ENCODE data around the gene GGNBP2. TPM values are rescaled to one million over a fixed set of nuclear protein-coding genes. Genes with fewer than 3 reads are reported as not detected.

GGNBP2 gene
- total and polyA plus RNA-seq, 2 of the 8 experiments (the other 6 are each of a cell fraction or from before 2014, with no cell fraction given), result 29.2 to 35.8 TPM

DNA sequence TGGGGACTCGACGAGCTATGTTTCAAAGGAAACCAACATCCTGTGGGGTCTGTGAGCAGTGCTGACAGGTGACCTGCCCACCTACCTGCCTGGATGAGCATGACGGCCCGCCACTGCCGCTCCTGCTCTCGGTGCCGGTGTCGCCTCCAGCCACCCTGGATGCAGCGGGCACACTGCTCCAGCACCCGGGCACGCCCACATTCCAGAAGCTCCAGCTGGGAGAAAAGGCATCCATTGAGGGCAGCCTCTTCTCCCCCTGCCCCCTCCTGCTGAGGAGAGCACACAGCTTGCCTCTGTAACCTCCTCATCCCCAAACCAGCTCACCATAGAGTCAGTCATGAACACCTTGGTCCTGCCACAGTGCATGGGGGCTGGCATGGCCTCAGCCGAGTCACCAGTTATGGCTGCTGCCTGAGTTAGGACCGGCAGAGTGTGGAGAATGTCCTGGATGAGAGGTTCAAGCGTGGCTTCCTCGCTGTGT lies 43.9 kb upstream of the GGNBP2 start:
- H2BK120ac ChIP-seq (replicated peaks; ENCODE audit: low read depth, low read length), result no peak overlapping the region
- H2AFZ ChIP-seq (ENCODE audit: low read length), result no peak overlapping the region
- no peaks in the 10 kb centered on the region for H3K79me2 ChIP-seq (ENCODE audit: control insufficient read depth in 1 of 2, insufficient read depth in 2 of 2, low read length in 2 of 2)
- no peaks in the 10 kb centered on the region for H3K9me3 ChIP-seq (ENCODE audit: insufficient read depth in 2 of 2, low read depth in 1 of 2, low read length in 1 of 2)
- H3K4me2 ChIP-seq (ENCODE audit: insufficient read depth in 1 of 2, low read depth in 2 of 2, low read length in 2 of 2), result no peak overlapping the region
- no peak overlapping the region for H2BK12ac ChIP-seq (ENCODE audit: low read depth, low read length)
- no peak overlapping the region for H2AK5ac ChIP-seq (ENCODE audit: low read depth, low read length)
- H3K79me1 ChIP-seq (ENCODE audit: low read depth, low read length), result no peaks in the 10 kb centered on the region
- no peak overlapping the region for H3K18ac ChIP-seq (ENCODE audit: extremely low read depth, low read length)
- H3K23me2 ChIP-seq (ENCODE audit: low read depth, low read length), result 0 out of 2 replicates have a peak, but pooled peaks cover 3% of the 10 kb centered on the region
- no peak overlapping the region for H3K27ac ChIP-seq (ENCODE audit: low read depth, low read length)
- no peaks in the 10 kb centered on the region for H3K27me3 ChIP-seq (replicated peaks in 1 of 4; ENCODE audit: control insufficient read depth in 3 of 4, extremely low read depth in 1 of 4, insufficient read depth in 3 of 4, low read length in 3 of 4)
- ChIA-PET CTCF (ENCODE audit: partially characterized antibody) (no interaction called here), POLR2A (ENCODE audit: partially characterized antibody) (interaction anchor here (0.9 to 12.5 kb wide), 6 partner anchors 9 to 33 kb away, joined by 3 to 205 read pairs (median 6); partner anchors contain the start of gene MYO19)
- H4K20me1 ChIP-seq (replicated peaks in 1 of 2; ENCODE audit: control insufficient read depth in 1 of 2, insufficient read depth in 2 of 2, low read length in 2 of 2), result peaks cover 8 to 13% of the 10 kb centered on the region in 2 experiments
- H3K4ac ChIP-seq (replicated peaks; ENCODE audit: insufficient read length, low read depth, low read length), result no peak overlapping the region
- no peaks in the 10 kb centered on the region for H3K4me1 ChIP-seq (replicated peaks in 1 of 4; ENCODE audit: control insufficient read depth in 3 of 4, insufficient read depth in 4 of 4, low read length in 3 of 4)
- FAIRE-seq (no peak), DNase-seq (ENCODE audit: low read depth in 1 of 2, low spot score in 2 of 2) (no peak)
- H4K8ac ChIP-seq (ENCODE audit: extremely low read depth, insufficient read depth, low read length), result no peak overlapping the region
- H3K56ac ChIP-seq (replicated peaks; ENCODE audit: insufficient read length, low read depth, low read length), result no peak overlapping the region
- TF ChIP-seq TBP (IDR thresholded peaks at IDR 0.05; ENCODE audit: low read depth, low read length) (no peak), SIN3A (conservative IDR thresholded peaks at IDR 0.05 in 1 of 2, IDR thresholded peaks at IDR 0.05 in 1 of 2; ENCODE audit: low read depth in 1 of 2, low read length in 2 of 2) (no peak), CTBP2 (IDR thresholded peaks at IDR 0.05; ENCODE audit: borderline replicate concordance, insufficient read depth, insufficient read length, low read length) (no peak), CHD2 (IDR thresholded peaks at IDR 0.05; ENCODE audit: low read length) (no peak), RXRA (IDR thresholded peaks at IDR 0.05; ENCODE audit: insufficient read depth, low read depth, low read length) (no peak), EGR1 (IDR thresholded peaks at IDR 0.05; ENCODE audit: borderline replicate concordance, low read depth, low read length) (no peak), RNF2 (IDR thresholded peaks at IDR 0.05; ENCODE audit: borderline replicate concordance, low read depth, low read length, missing control alignments, poor library complexity, severe bottlenecking) (no peak), SIX5 (IDR thresholded peaks at IDR 0.05; ENCODE audit: low read depth, low read length) (no peak)
- TF ChIP-seq, protein P1, sequence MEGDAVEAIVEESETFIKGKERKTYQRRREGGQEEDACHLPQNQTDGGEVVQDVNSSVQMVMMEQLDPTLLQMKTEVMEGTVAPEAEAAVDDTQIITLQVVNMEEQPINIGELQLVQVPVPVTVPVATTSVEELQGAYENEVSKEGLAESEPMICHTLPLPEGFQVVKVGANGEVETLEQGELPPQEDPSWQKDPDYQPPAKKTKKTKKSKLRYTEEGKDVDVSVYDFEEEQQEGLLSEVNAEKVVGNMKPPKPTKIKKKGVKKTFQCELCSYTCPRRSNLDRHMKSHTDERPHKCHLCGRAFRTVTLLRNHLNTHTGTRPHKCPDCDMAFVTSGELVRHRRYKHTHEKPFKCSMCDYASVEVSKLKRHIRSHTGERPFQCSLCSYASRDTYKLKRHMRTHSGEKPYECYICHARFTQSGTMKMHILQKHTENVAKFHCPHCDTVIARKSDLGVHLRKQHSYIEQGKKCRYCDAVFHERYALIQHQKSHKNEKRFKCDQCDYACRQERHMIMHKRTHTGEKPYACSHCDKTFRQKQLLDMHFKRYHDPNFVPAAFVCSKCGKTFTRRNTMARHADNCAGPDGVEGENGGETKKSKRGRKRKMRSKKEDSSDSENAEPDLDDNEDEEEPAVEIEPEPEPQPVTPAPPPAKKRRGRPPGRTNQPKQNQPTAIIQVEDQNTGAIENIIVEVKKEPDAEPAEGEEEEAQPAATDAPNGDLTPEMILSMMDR (IDR thresholded peaks at IDR 0.05; ENCODE audit: control extremely low read depth in 1 of 3, insufficient read depth in 1 of 3, low read depth in 1 of 3, low read length in 3 of 3), result no peak
- no peak overlapping the region for H3K14ac ChIP-seq (ENCODE audit: insufficient read length)
- H3K9ac ChIP-seq (replicated peaks in 1 of 4; ENCODE audit: extremely low read depth in 1 of 4, low read depth in 3 of 4, low read length in 3 of 4), result no peak overlapping the region
- H2BK15ac ChIP-seq (ENCODE audit: low read length), result no peak overlapping the region
- H3K4me3 ChIP-seq (ENCODE audit: extremely low read depth in 1 of 4, insufficient read depth in 2 of 4, low read depth in 3 of 4, low read length in 4 of 4), result no peak overlapping the region
- H4K5ac ChIP-seq (ENCODE audit: insufficient read length, low read depth, low read length), result no peak overlapping the region
- H2BK5ac ChIP-seq (ENCODE audit: low read depth, low read length), result no peak overlapping the region
- WGBS, 2 experiments (ENCODE audit: extremely low coverage in 1 of 2, insufficient coverage in 1 of 2, insufficient read length in 1 of 2, insufficient replicate concordance in 2 of 2, low coverage in 1 of 2, low lambda C conversion rate in 2 of 2, missing lambda C conversion rate in 1 of 2), result 84% methylated on average over 15 of the region's 15 CpGs; no CpG with 5 or more reads in 1 of the 2 experiments
- no peak overlapping the region for H4K91ac ChIP-seq (replicated peaks; ENCODE audit: insufficient read length, low read length)
- H3K23ac ChIP-seq (ENCODE audit: insufficient read length), result no peak overlapping the region
- peaks cover 47 to 91% (median 70%) of the 10 kb centered on the region in 4 experiments for H3K36me3 ChIP-seq (ENCODE audit: control insufficient read depth in 2 of 4, insufficient read depth in 4 of 4, low read length in 3 of 4)
- H2BK20ac ChIP-seq (ENCODE audit: low read length), result no peak overlapping the region
